GM23338 (cell line): ENCODE measurements around the gene LSP1. TPM values are rescaled to one million over a fixed set of nuclear protein-coding genes. Genes with fewer than 3 reads are reported as not detected.

Experiments
- ATAC-seq: fragments of 200-7000 bp; cut with Tn5 transposase; 3 replicates; pipeline ENCODE4 v1.9.1; 2020
- DNase-seq: peaks from one replicate; pipeline ENCODE4 v3.0.0-alpha.2; 2015; ENCODE audit warnings: low spot score
- H2AFZ ChIP-seq: fragments of 200-600 bp; sonication (generic); 2 replicates; pipeline ENCODE4 v1.8.0; 2016; ENCODE audit warnings: antibody characterized with exemption, mild to moderate bottlenecking, moderate library complexity
- H3F3A ChIP-seq: fragments of 200-600 bp; sonication (generic); replicated peaks from 2 replicates; pipeline ENCODE4 v1.8.0; 2017; ENCODE audit warnings: antibody characterized with exemption, mixed run types, low read depth
- H3K27ac ChIP-seq: fragments of 200-600 bp; sonication (generic); 2 replicates; pipeline ENCODE4 v1.6.1; 2016; ENCODE audit warnings: low read depth
- H3K27me3 ChIP-seq: fragments of 200-600 bp; sonication (generic); 2 replicates; pipeline ENCODE4 v1.8.0; 2016; ENCODE audit warnings: mild to moderate bottlenecking, mixed run types, moderate library complexity; ENCODE audit not compliant: insufficient read depth
- H3K36me3 ChIP-seq: fragments of 200-600 bp; sonication (generic); 2 replicates; pipeline ENCODE4 v1.8.0; 2016; ENCODE audit warnings: mild to moderate bottlenecking; ENCODE audit not compliant: insufficient read depth
- H3K4me1 ChIP-seq: fragments of 200-600 bp; sonication (generic); 2 replicates; pipeline ENCODE4 v1.8.0; 2016; ENCODE audit warnings: mild to moderate bottlenecking, moderate library complexity; ENCODE audit not compliant: insufficient read depth
- H3K4me2 ChIP-seq: fragments of 200-600 bp; sonication (generic); 2 replicates; pipeline ENCODE4 v1.7.1; 2017; ENCODE audit warnings: mixed run types
- H3K4me3 ChIP-seq: fragments of 200-600 bp; sonication (generic); 2 replicates; pipeline ENCODE4 v1.6.1; 2016; ENCODE audit warnings: mixed run types
- H3K79me2 ChIP-seq: fragments of 200-600 bp; sonication (generic); replicated peaks from 2 replicates; pipeline ENCODE4 v1.8.0; 2017; ENCODE audit warnings: mild to moderate bottlenecking; ENCODE audit not compliant: insufficient read depth
- H3K9me2 ChIP-seq: fragments of 200-600 bp; sonication (generic); 2 replicates; pipeline ENCODE4 v1.8.0; 2017; ENCODE audit not compliant: insufficient read depth
- H4K20me1 ChIP-seq: fragments of 200-600 bp; sonication (generic); replicated peaks from 2 replicates; pipeline ENCODE4 v1.8.0; 2017; ENCODE audit warnings: mild to moderate bottlenecking; ENCODE audit not compliant: insufficient read depth
- H3K27ac Mint-ChIP-seq: 2 replicates; pipeline ENCODE4 v1.8.0; 2020; ENCODE audit warnings: inconsistent platforms, mild to moderate bottlenecking, moderate library complexity, mixed read lengths
- H3K27me3 Mint-ChIP-seq: 3 replicates; pipeline ENCODE4 v1.8.0; 2022; ENCODE audit warnings: low read depth, mild to moderate bottlenecking, moderate library complexity, mixed read lengths, inconsistent platforms; ENCODE audit not compliant: insufficient read depth, poor library complexity
- H3K36me3 Mint-ChIP-seq: 3 replicates; pipeline ENCODE4 v1.8.0; 2021; ENCODE audit warnings: low read depth, mild to moderate bottlenecking, inconsistent platforms, moderate library complexity, mixed read lengths
- H3K4me1 Mint-ChIP-seq: 3 replicates; pipeline ENCODE4 v1.8.0; 2020; ENCODE audit warnings: mild to moderate bottlenecking, inconsistent platforms, mixed read lengths
- H3K4me3 Mint-ChIP-seq: 3 replicates; pipeline ENCODE4 v1.8.0; 2021; ENCODE audit warnings: moderate library complexity, mild to moderate bottlenecking, inconsistent platforms, mixed read lengths
- H3K9me3 Mint-ChIP-seq: 3 replicates; pipeline ENCODE4 v1.8.0; 2020; ENCODE audit warnings: moderate library complexity, mild to moderate bottlenecking, inconsistent platforms, mixed read lengths
- CREB1 ChIP-seq: fragments of 250-450 bp; sonication (Bioruptor Pico); IDR thresholded peaks from 2 replicates; pipeline ENCODE4 v1.5.0; 2020; ENCODE audit warnings: low read depth, mild to moderate bottlenecking, moderate library complexity
- ETS1 ChIP-seq: IDR thresholded peaks from 2 replicates; pipeline ENCODE4 v1.6.1; 2016; ENCODE audit warnings: antibody characterized with exemption
- EZH2 ChIP-seq: fragments of 200-600 bp; sonication (generic); IDR thresholded peaks from one replicate; pipeline ENCODE4 v1.8.0; 2017; ENCODE audit warnings: antibody characterized with exemption, mild to moderate bottlenecking, low read depth; ENCODE audit not compliant: unreplicated experiment
- EZH2phosphoT487 ChIP-seq: fragments of 200-600 bp; sonication (generic); IDR thresholded peaks from one replicate; pipeline ENCODE4 v1.8.1; 2018; ENCODE audit warnings: antibody characterized with exemption; ENCODE audit not compliant: unreplicated experiment
- JUNB ChIP-seq: IDR thresholded peaks from one replicate; pipeline ENCODE4 v1.6.1; 2016; ENCODE audit warnings: antibody characterized with exemption; ENCODE audit not compliant: unreplicated experiment
- NANOG ChIP-seq: IDR thresholded peaks from 2 replicates; pipeline ENCODE4 v1.6.1; 2016; ENCODE audit warnings: antibody characterized with exemption, borderline replicate concordance
- POLR2AphosphoS5 ChIP-seq: IDR thresholded peaks from 2 replicates; pipeline ENCODE4 v1.6.1; 2016; ENCODE audit warnings: antibody characterized with exemption, low read depth
- REST ChIP-seq: IDR thresholded peaks from one replicate; pipeline ENCODE4 v1.6.1; 2018; ENCODE audit warnings: antibody characterized with exemption; ENCODE audit not compliant: unreplicated experiment
- STAT1 ChIP-seq: IDR thresholded peaks from one replicate; pipeline ENCODE4 v1.6.1; 2016; ENCODE audit warnings: antibody characterized with exemption; ENCODE audit not compliant: unreplicated experiment
- ZNF114 ChIP-seq: fragments of 250-450 bp; sonication (Bioruptor Pico); IDR thresholded peaks from 2 replicates; pipeline ENCODE4 v1.5.0; 2020; ENCODE audit warnings: mild to moderate bottlenecking, moderate library complexity
- ZNF331 ChIP-seq: fragments of 250-450 bp; sonication (Bioruptor Pico); IDR thresholded peaks from 2 replicates; pipeline ENCODE4 v1.5.0; 2020; ENCODE audit warnings: low read depth, mild to moderate bottlenecking, moderate library complexity
- polyA plus RNA-seq: library from polyadenylated mRNA; unstranded; fragments of >200 nt; fragmentation: Nextera tagmentation; extraction: Ambion mirVana; gene quantifications from 2 replicates; pipeline ENCODE4 v1.2.1, GENCODE V29; 2016
- total RNA-seq: library from RNA; depleted of rRNA; stranded (reverse); fragments of >200 nt; shearing (Covaris generic); gene quantifications from 2 replicates; pipeline ENCODE4 v1.2.3, GENCODE V29; 2014

Gene LSP1
- total and polyA plus RNA-seq, 2 experiments from 2014 or later = 0.84 TPM; not detected in 1

DNA sequence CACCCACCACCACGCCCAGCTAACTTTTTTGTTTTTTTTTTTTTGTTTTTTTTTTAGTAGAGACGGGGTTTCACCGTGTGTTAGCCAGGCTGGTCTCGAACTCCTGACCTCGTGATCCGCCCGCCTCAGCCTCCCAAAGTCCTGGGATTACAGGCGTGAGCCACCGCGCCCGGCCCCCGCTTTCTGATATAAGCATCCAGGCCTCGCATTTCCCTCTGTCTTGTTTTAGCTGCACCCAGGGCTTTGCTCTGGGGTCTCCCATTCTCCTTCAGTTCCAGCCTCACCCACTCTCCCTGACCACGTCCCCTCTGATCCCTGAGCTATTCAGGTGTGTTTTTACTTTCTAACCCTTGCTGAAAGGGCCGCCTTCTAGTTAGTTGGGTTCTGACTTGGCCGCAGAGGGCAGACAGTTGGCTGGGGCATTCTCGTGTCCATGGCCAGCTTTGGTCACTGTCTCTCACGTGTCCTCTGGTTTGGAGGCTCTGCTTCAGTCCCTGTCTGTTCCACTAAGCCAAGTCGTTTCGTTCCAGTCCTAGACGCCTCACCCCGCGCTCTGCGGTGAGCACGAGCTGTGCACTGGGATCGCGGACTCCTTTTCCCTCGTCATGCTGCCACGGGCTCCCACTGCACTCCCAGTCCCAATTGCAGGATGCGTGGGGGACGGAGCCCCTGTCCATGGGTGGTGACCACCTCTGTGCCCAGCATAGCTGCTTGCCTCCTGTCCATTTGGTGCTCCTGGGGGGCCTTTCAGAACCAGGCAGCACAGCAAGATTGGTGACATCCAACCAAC is 60.6 kb downstream of the LSP1 start (continued):
- TF ChIP-seq EZH2phosphoT487 (no peak), POLR2AphosphoS5 (no peak)

- Histone ChIP-seq H3K9me2 (no peaks in the 10 kb centered on the region), H3K4me3 (no peak overlapping the region), H3F3A (no peaks in the 10 kb centered on the region), H3K27ac (no peak overlapping the region), H3K4me2 (no peak overlapping the region), H4K20me1 (no peaks in the 10 kb centered on the region), H3K36me3 (no peaks in the 10 kb centered on the region), H2AFZ (no peak overlapping the region), H3K27me3 (no peaks in the 10 kb centered on the region), H3K4me1 (no peaks in the 10 kb centered on the region), H3K79me2 (no peaks in the 10 kb centered on the region)
- Mint-ChIP-seq H3K27me3 (peaks cover 5% of the 10 kb centered on the region), H3K9me3 (peaks cover 6% of the 10 kb centered on the region; the same call in 2 of the 3 replicates), H3K4me1 (no peaks in the 10 kb centered on the region), H3K27ac (no peak overlapping the region), H3K4me3 (no peak overlapping the region), H3K36me3 (no peaks in the 10 kb centered on the region; the same call in 2 of the 3 replicates)
- no peak for DNase-seq
- no peak for ATAC-seq
- TF ChIP-seq EZH2 (no peak), EZH2phosphoT487 (no peak), NANOG (no peak), REST (no peak), POLR2AphosphoS5 (no peak), STAT1 (no peak)
These were observed 62.9 kb downstream of the LSP1 start for GRCh38 chr11:1915795-1916131.

DNA sequence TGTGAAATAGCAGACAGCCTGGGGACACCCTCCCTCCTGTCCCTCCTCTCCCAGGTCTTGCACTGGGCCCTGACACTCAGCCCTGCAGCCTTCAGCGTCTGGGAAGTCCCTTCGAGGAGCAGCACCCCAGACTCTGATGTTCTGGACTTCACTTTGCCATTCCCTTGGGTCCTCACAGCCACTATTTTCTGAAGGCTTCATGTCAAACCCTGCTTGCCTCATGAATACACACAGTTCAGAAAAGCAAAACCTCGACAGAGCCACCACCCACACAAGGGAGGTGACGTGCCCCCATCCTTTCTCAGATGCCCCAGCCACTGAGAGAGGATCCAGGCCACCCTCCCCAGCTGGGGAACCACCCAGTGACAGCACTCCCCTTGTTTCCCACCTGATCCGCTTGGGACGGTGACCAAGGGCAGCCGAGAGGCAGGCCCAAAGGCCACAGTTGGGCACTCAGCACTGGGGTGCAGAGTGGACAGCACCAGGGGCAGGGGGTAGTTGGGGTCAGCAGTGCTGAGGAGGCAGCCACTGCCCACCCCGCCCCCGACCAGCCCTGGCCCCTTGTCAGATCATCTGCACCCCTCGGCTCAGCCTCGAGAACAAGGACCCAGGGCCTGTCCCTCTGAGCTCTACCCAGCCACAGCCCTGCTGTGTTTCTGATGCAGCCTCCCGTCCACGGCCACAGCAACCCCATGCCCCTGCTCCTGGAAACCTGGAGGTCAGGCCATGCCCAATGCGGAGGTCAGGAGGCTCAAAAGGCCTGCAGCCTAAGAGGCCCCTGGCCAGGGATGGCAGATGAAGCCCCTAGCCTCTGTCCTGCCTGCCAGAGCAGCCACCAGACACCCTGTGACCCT is 63.5 kb downstream of the LSP1 start:
- DNase-seq (no peak), ATAC-seq (no peak)
- Histone ChIP-seq H3K36me3 (no peaks in the 10 kb centered on the region), H2AFZ (no peak overlapping the region), H3K4me2 (no peak overlapping the region), H3K79me2 (no peaks in the 10 kb centered on the region), H3K27me3 (no peaks in the 10 kb centered on the region), H3F3A (no peaks in the 10 kb centered on the region), H3K4me1 (no peaks in the 10 kb centered on the region), H3K9me2 (no peaks in the 10 kb centered on the region), H4K20me1 (no peaks in the 10 kb centered on the region), H3K4me3 (no peak overlapping the region), H3K27ac (no peak overlapping the region)
- H3K9me3 Mint-ChIP-seq = peaks cover 6% of the 10 kb centered on the region; the same call in 2 of the 3 replicates
- H3K4me3 Mint-ChIP-seq = no peak overlapping the region
- H3K36me3 Mint-ChIP-seq = no peaks in the 10 kb centered on the region; the same call in 2 of the 3 replicates
- H3K27me3 Mint-ChIP-seq = peaks cover 5% of the 10 kb centered on the region
- H3K27ac Mint-ChIP-seq = no peak overlapping the region
- no peaks in the 10 kb centered on the region for H3K4me1 Mint-ChIP-seq
- TF ChIP-seq ETS1 (no peak), ZNF114 (CRISPR knock-in tag) (no peak), ZNF331 (CRISPR knock-in tag) (no peak), EZH2 (no peak), CREB1 (CRISPR knock-in tag) (no peak), POLR2AphosphoS5 (no peak), NANOG (no peak), JUNB (no peak), REST (no peak), STAT1 (no peak)
